ENCODE measurements around the gene NAV3.

NAV3 gene

DNA sequence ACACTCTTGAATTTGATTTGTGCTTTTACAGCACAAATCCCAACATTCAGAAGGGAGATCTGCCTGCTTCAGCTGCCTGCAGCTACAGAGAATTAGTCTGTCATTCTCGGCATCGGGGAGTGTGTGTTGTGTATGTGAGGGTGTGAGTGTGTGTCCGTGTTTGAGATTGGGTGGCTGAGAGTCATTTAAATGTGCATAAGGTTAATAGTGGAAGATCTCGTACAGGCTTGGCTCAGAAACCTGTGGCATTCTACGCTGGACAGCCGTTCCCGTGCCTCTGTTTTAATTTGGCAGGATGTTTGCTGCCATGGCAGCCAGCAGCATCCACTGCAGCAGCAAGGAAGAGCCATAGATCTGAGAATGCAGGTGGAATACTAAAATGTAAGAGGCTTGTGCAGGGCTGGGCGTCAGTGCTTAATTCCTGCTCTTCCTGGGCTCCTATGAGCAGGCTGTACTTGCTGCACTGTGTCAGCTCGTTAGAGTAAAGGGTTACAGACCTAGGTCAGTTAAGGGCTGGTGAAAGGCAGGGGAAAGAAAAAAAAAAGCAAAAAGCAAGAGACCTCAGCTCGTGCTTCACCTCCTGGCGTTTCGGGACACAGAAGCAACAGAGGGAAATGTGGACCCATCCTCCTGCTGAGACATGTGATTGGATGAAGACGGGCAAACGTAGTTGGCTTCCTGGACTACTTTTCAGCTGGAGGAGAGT lies 205.4 kb downstream of the NAV3 start:
- Histone ChIP-seq H3K27me3 (ENCODE audit: control insufficient read depth, low read length) (no peaks in the 10 kb centered on the region), H3F3A (ENCODE audit: control insufficient read depth, insufficient read depth) (no peaks in the 10 kb centered on the region), H4K20me1 (ENCODE audit: control insufficient read depth, insufficient read depth, low read depth, low read length) (no peaks in the 10 kb centered on the region), H3K27ac (ENCODE audit: low read depth, low read length) (no peak overlapping the region), H3K4me1 (ENCODE audit: control insufficient read depth, low read length) (no peaks in the 10 kb centered on the region), H3K4me2 (ENCODE audit: low read length) (no peak overlapping the region), H3K9me3 (ENCODE audit: control insufficient read depth, insufficient read depth, low read length) (no peaks in the 10 kb centered on the region), H3K9me2 (replicated peaks; ENCODE audit: control insufficient read depth, low read length) (no peaks in the 10 kb centered on the region), H3K4me3 (ENCODE audit: low read length) (no peak overlapping the region), H3K79me2 (ENCODE audit: control insufficient read depth, low read length) (no peaks in the 10 kb centered on the region), H3K36me3 (ENCODE audit: control insufficient read depth, low read length) (no peaks in the 10 kb centered on the region)
- TF ChIP-seq EZH2phosphoT487 (IDR thresholded peaks at IDR 0.05; ENCODE audit: borderline replicate concordance, low read length): no peak
- no peak for TF ChIP-seq CTCF (IDR thresholded peaks at IDR 0.05; ENCODE audit: low read depth, low read length, poor library complexity, severe bottlenecking)

GRCh38 chr12:78036874-78037273 lies 206.2 kb downstream of the NAV3 start:
- no peaks in the 10 kb centered on the region for H3K36me3 ChIP-seq (ENCODE audit: control insufficient read depth, low read length)
- H3F3A ChIP-seq (ENCODE audit: control insufficient read depth, insufficient read depth): no peaks in the 10 kb centered on the region
- H3K4me2 ChIP-seq (ENCODE audit: low read length): no peak overlapping the region
- no peaks in the 10 kb centered on the region for H3K79me2 ChIP-seq (ENCODE audit: control insufficient read depth, low read length)
- no peaks in the 10 kb centered on the region for H3K9me2 ChIP-seq (replicated peaks; ENCODE audit: control insufficient read depth, low read length)
- H3K27me3 ChIP-seq (ENCODE audit: control insufficient read depth, low read length): no peaks in the 10 kb centered on the region
- no peak overlapping the region for H3K27ac ChIP-seq (ENCODE audit: low read depth, low read length)
- no peaks in the 10 kb centered on the region for H3K4me1 ChIP-seq (ENCODE audit: control insufficient read depth, low read length)
- TF ChIP-seq EZH2phosphoT487 (IDR thresholded peaks at IDR 0.05; ENCODE audit: borderline replicate concordance, low read length) (no peak), CTCF (IDR thresholded peaks at IDR 0.05; ENCODE audit: low read depth, low read length, poor library complexity, severe bottlenecking) (no peak)
- no peak overlapping the region for H3K4me3 ChIP-seq (ENCODE audit: low read length)
- no peaks in the 10 kb centered on the region for H3K9me3 ChIP-seq (ENCODE audit: control insufficient read depth, insufficient read depth, low read length)
- no peaks in the 10 kb centered on the region for H4K20me1 ChIP-seq (ENCODE audit: control insufficient read depth, insufficient read depth, low read depth, low read length)

GRCh38 chr12:78037707-78038106 lies 207.0 kb downstream of the NAV3 start:
- Histone ChIP-seq H3K27me3 (ENCODE audit: control insufficient read depth, low read length) (no peaks in the 10 kb centered on the region), H3F3A (ENCODE audit: control insufficient read depth, insufficient read depth) (no peaks in the 10 kb centered on the region), H4K20me1 (ENCODE audit: control insufficient read depth, insufficient read depth, low read depth, low read length) (no peaks in the 10 kb centered on the region), H3K36me3 (ENCODE audit: control insufficient read depth, low read length) (no peaks in the 10 kb centered on the region), H3K4me3 (ENCODE audit: low read length) (no peak overlapping the region), H3K4me2 (ENCODE audit: low read length) (no peak overlapping the region), H3K27ac (ENCODE audit: low read depth, low read length) (no peak overlapping the region), H3K79me2 (ENCODE audit: control insufficient read depth, low read length) (no peaks in the 10 kb centered on the region), H3K4me1 (ENCODE audit: control insufficient read depth, low read length) (no peaks in the 10 kb centered on the region), H3K9me3 (ENCODE audit: control insufficient read depth, insufficient read depth, low read length) (no peaks in the 10 kb centered on the region), H3K9me2 (replicated peaks; ENCODE audit: control insufficient read depth, low read length) (no peaks in the 10 kb centered on the region)
- no peak for TF ChIP-seq EZH2phosphoT487 (IDR thresholded peaks at IDR 0.05; ENCODE audit: borderline replicate concordance, low read length)
- TF ChIP-seq CTCF (IDR thresholded peaks at IDR 0.05; ENCODE audit: low read depth, low read length, poor library complexity, severe bottlenecking): peak; percentile 14
